ENCODE data around the gene MOGAT2.
"Not testable (repeated sequence)": the region's sequence is repeated elsewhere in the genome, so short reads cannot be mapped to it uniquely, and the experiment has no call there.

The MOGAT2 gene

GRCh38 chr11:75734491-75735180 is 17.0 kb downstream of the MOGAT2 start:
- H3K27me3 Mint-ChIP-seq, result peaks cover 36% of the 10 kb centered on the region

GRCh38 chr11:75735181-75735845 is 17.7 kb downstream of the MOGAT2 start:
- ATAC-seq, result no peak
- no peaks in the 10 kb centered on the region for H3K36me3 Mint-ChIP-seq
- no peak overlapping the region for H3K4me3 Mint-ChIP-seq
- H3K27ac Mint-ChIP-seq, result no peak overlapping the region
- H3K4me1 Mint-ChIP-seq, result no peaks in the 10 kb centered on the region
- H3K9me3 Mint-ChIP-seq, result no peaks in the 10 kb centered on the region
- H3K27me3 Mint-ChIP-seq, result peaks cover 36% of the 10 kb centered on the region

More at GRCh38 chr11:75734491-75735180, 17.0 kb downstream of the MOGAT2 start:
- ATAC-seq, result no peak
- Mint-ChIP-seq H3K9me3 (no peaks in the 10 kb centered on the region), H3K4me3 (no peak overlapping the region), H3K36me3 (no peaks in the 10 kb centered on the region), H3K4me1 (no peaks in the 10 kb centered on the region), H3K27ac (no peak overlapping the region)

GRCh38 chr11:75737314-75737713 is 19.7 kb downstream of the MOGAT2 start:
- Mint-ChIP-seq H3K27me3 (peaks cover 27% of the 10 kb centered on the region), H3K9me3 (no peaks in the 10 kb centered on the region), H3K36me3 (no peaks in the 10 kb centered on the region), H3K4me3 (no peak overlapping the region), H3K27ac (no peak overlapping the region), H3K4me1 (no peaks in the 10 kb centered on the region)
- no peak for ATAC-seq

GRCh38 chr11:75740681-75741080 is 23.0 kb downstream of the MOGAT2 start:
- Mint-ChIP-seq H3K4me3 (no peak overlapping the region), H3K27ac (no peak overlapping the region), H3K27me3 (peaks cover 15% of the 10 kb centered on the region), H3K36me3 (no peaks in the 10 kb centered on the region), H3K4me1 (no peaks in the 10 kb centered on the region), H3K9me3 (no peaks in the 10 kb centered on the region)
- ATAC-seq, result no peak

GRCh38 chr11:75743159-75743558 is 25.5 kb downstream of the MOGAT2 start:
- H3K36me3 Mint-ChIP-seq, H3K4me1 Mint-ChIP-seq, H3K4me3 Mint-ChIP-seq, ATAC-seq, H3K27ac Mint-ChIP-seq, H3K9me3 Mint-ChIP-seq: not testable (repeated sequence)
- peaks cover 27% of the 10 kb centered on the region for H3K27me3 Mint-ChIP-seq

- H3K4me3 Mint-ChIP-seq, result no peak overlapping the region
- no peak overlapping the region for H3K27ac Mint-ChIP-seq
- ATAC-seq, result no peak
- no peaks in the 10 kb centered on the region for H3K36me3 Mint-ChIP-seq
- H3K27me3 Mint-ChIP-seq, result peaks cover 27% of the 10 kb centered on the region
- H3K4me1 Mint-ChIP-seq, result no peaks in the 10 kb centered on the region
- no peaks in the 10 kb centered on the region for H3K9me3 Mint-ChIP-seq
These were observed 26.3 kb downstream of the MOGAT2 start for GRCh38 chr11:75743711-75744563.

GRCh38 chr11:75745807-75746206 is 28.2 kb downstream of the MOGAT2 start:
- Mint-ChIP-seq H3K27me3 (peaks cover 27% of the 10 kb centered on the region), H3K36me3 (no peaks in the 10 kb centered on the region)

GRCh38 chr11:75748729-75749273 is 31.2 kb downstream of the MOGAT2 start:
- not testable (repeated sequence) for ATAC-seq, H3K36me3 Mint-ChIP-seq, H3K9me3 Mint-ChIP-seq, H3K4me3 Mint-ChIP-seq, H3K27ac Mint-ChIP-seq, H3K4me1 Mint-ChIP-seq
- H3K27me3 Mint-ChIP-seq, result peaks cover 27% of the 10 kb centered on the region

More at GRCh38 chr11:75745807-75746206, 28.2 kb downstream of the MOGAT2 start:
- Mint-ChIP-seq H3K4me3 (no peak overlapping the region), H3K4me1 (no peaks in the 10 kb centered on the region), H3K27ac (no peak overlapping the region), H3K9me3 (no peaks in the 10 kb centered on the region)
- no peak for ATAC-seq

- not testable (repeated sequence) for H3K36me3 Mint-ChIP-seq, H3K9me3 Mint-ChIP-seq, ATAC-seq, H3K27ac Mint-ChIP-seq, H3K4me3 Mint-ChIP-seq, H3K27me3 Mint-ChIP-seq, H3K4me1 Mint-ChIP-seq
These were observed 37.3 kb downstream of the MOGAT2 start for GRCh38 chr11:75754933-75755332.

- Mint-ChIP-seq H3K27me3 (no peaks in the 10 kb centered on the region), H3K9me3 (no peaks in the 10 kb centered on the region), H3K27ac (no peak overlapping the region), H3K4me1 (no peaks in the 10 kb centered on the region), H3K36me3 (no peaks in the 10 kb centered on the region), H3K4me3 (no peak overlapping the region)
- no peak for ATAC-seq
These were observed 40.0 kb downstream of the MOGAT2 start for GRCh38 chr11:75757651-75758050.

GRCh38 chr11:75759832-75760231 is 42.2 kb downstream of the MOGAT2 start:
- Mint-ChIP-seq H3K9me3 (no peaks in the 10 kb centered on the region), H3K4me3 (no peak overlapping the region), H3K27me3 (no peaks in the 10 kb centered on the region), H3K27ac (no peak overlapping the region), H3K36me3 (no peaks in the 10 kb centered on the region), H3K4me1 (no peaks in the 10 kb centered on the region)
- ATAC-seq, result no peak

GRCh38 chr11:75760243-75760642 is 42.6 kb downstream of the MOGAT2 start:
- no peaks in the 10 kb centered on the region for H3K36me3 Mint-ChIP-seq
- H3K27ac Mint-ChIP-seq, result no peak overlapping the region
- no peak overlapping the region for H3K4me3 Mint-ChIP-seq
- no peaks in the 10 kb centered on the region for H3K9me3 Mint-ChIP-seq
- no peak for ATAC-seq
- H3K27me3 Mint-ChIP-seq, result no peaks in the 10 kb centered on the region
- no peaks in the 10 kb centered on the region for H3K4me1 Mint-ChIP-seq

GRCh38 chr11:75760710-75761493 is 43.3 kb downstream of the MOGAT2 start:
- Mint-ChIP-seq H3K27me3 (no peaks in the 10 kb centered on the region), H3K4me1 (no peaks in the 10 kb centered on the region), H3K4me3 (no peak overlapping the region), H3K36me3 (no peaks in the 10 kb centered on the region), H3K27ac (no peak overlapping the region), H3K9me3 (no peaks in the 10 kb centered on the region)
- no peak for ATAC-seq

GRCh38 chr11:75762158-75762557 is 44.5 kb downstream of the MOGAT2 start:
- Mint-ChIP-seq H3K36me3 (no peaks in the 10 kb centered on the region), H3K27me3 (no peaks in the 10 kb centered on the region), H3K4me1 (peaks cover 4% of the 10 kb centered on the region), H3K4me3 (no peak overlapping the region), H3K27ac (no peak overlapping the region), H3K9me3 (no peaks in the 10 kb centered on the region)
- ATAC-seq, result no peak

- no peaks in the 10 kb centered on the region for H3K36me3 Mint-ChIP-seq
- H3K4me1 Mint-ChIP-seq, result peaks cover 12% of the 10 kb centered on the region
- ATAC-seq, result no peak
- H3K27me3 Mint-ChIP-seq, result no peaks in the 10 kb centered on the region
- no peaks in the 10 kb centered on the region for H3K9me3 Mint-ChIP-seq
- no peak overlapping the region for H3K27ac Mint-ChIP-seq
- no peak overlapping the region for H3K4me3 Mint-ChIP-seq
These were observed 45.2 kb downstream of the MOGAT2 start for GRCh38 chr11:75762885-75763284.
